GM18870 (cell line): Measurements from ENCODE around the gene KCNJ6.

ENCODE experiments used
- ATAC-seq: cut with Tn5 transposase; IDR thresholded peaks from one replicate; pipeline ENCODE4 v1.9.1; 2021; ENCODE audit warnings: moderate library complexity; ENCODE audit not compliant: unreplicated experiment

Gene KCNJ6

GRCh38 chr21:37868446-37869295, 47.6 kb downstream of the KCNJ6 start:
- ATAC-seq: no peak

GRCh38 chr21:37866027-37866426, 50.2 kb downstream of the KCNJ6 start:
- ATAC-seq: no peak

GRCh38 chr21:37865156-37865555, 51.1 kb downstream of the KCNJ6 start:
- ATAC-seq: no peak

GRCh38 chr21:37863842-37864241, 52.4 kb downstream of the KCNJ6 start:
- ATAC-seq: no peak

- no peak for ATAC-seq
These were observed 53.7 kb downstream of the KCNJ6 start for GRCh38 chr21:37862536-37862935.

- no peak for ATAC-seq
These were observed 54.7 kb downstream of the KCNJ6 start for GRCh38 chr21:37861561-37861960.

- no peak for ATAC-seq
These were observed 55.8 kb downstream of the KCNJ6 start for GRCh38 chr21:37860416-37860815.

GRCh38 chr21:37855647-37856625, 60.3 kb downstream of the KCNJ6 start:
- no peak for ATAC-seq

GRCh38 chr21:37855271-37855646, 61.0 kb downstream of the KCNJ6 start:
- ATAC-seq: no peak

- no peak for ATAC-seq
These were observed 66.7 kb downstream of the KCNJ6 start for GRCh38 chr21:37849506-37850102.

GRCh38 chr21:37848721-37849490, 67.4 kb downstream of the KCNJ6 start:
- ATAC-seq: no peak

- no peak for ATAC-seq
These were observed 70.7 kb downstream of the KCNJ6 start for GRCh38 chr21:37845535-37845934.

GRCh38 chr21:37843191-37843590, 73.1 kb downstream of the KCNJ6 start:
- no peak for ATAC-seq

- ATAC-seq: no peak
These were observed 73.9 kb downstream of the KCNJ6 start for GRCh38 chr21:37842163-37842919.

GRCh38 chr21:37837381-37837780, 78.9 kb downstream of the KCNJ6 start:
- no peak for ATAC-seq

GRCh38 chr21:37835481-37835880, 80.8 kb downstream of the KCNJ6 start:
- ATAC-seq: no peak

- no peak for ATAC-seq
These were observed 83.0 kb downstream of the KCNJ6 start for GRCh38 chr21:37833301-37833700.

- ATAC-seq: no peak
These were observed 86.8 kb downstream of the KCNJ6 start for GRCh38 chr21:37829447-37829846.

- no peak for ATAC-seq
These were observed 87.3 kb downstream of the KCNJ6 start for GRCh38 chr21:37828991-37829390.

GRCh38 chr21:37828556-37828955, 87.7 kb downstream of the KCNJ6 start:
- ATAC-seq: no peak
